ENCODE data around the gene SLC2A4. TPM values are rescaled to one million over a fixed set of nuclear protein-coding genes. Genes with fewer than 3 reads are reported as not detected.

SLC2A4 gene
- polyA plus RNA-seq, 3 donors, result not detected

GRCh38 chr17:7246779-7247178 is 34.7 kb upstream of the SLC2A4 start:
- H3K4me1 ChIP-seq (ENCODE audit: control insufficient read depth in 1 of 2, insufficient read depth in 2 of 2, low read length in 2 of 2), result peaks cover 28 to 34% of the 10 kb centered on the region in 2 donors
- H3K4me3 Mint-ChIP-seq, result no peak overlapping the region
- no peak for DNase-seq
- H3K27ac Mint-ChIP-seq, result peak overlapping the region in 3 of 7 donors; percentile 33 to 62 (median 61)
- no peak overlapping the region for H3K4me3 ChIP-seq (replicated peaks in 1 of 3; ENCODE audit: low read depth in 2 of 3, low read length in 3 of 3)
- peaks cover 32% of the 10 kb centered on the region for H3K4me1 Mint-ChIP-seq
- H3K27me3 ChIP-seq (ENCODE audit: control insufficient read depth in 2 of 2, insufficient read depth in 2 of 2, low read length in 2 of 2), result no peaks in the 10 kb centered on the region
- H3K79me2 ChIP-seq (ENCODE audit: insufficient read depth, low read length), result peaks cover 76% of the 10 kb centered on the region
- H2AFZ ChIP-seq (ENCODE audit: insufficient read depth, low read depth, low read length, poor library complexity, severe bottlenecking), result no peak overlapping the region
- H3K4me2 ChIP-seq (replicated peaks; ENCODE audit: extremely low read depth, low read length, poor library complexity, severe bottlenecking), result no peak overlapping the region
- peaks cover 24 to 40% of the 10 kb centered on the region in 2 donors for H3K36me3 Mint-ChIP-seq
- no peak overlapping the region for H3K27ac ChIP-seq (ENCODE audit: low read depth in 1 of 2, low read length in 2 of 2)
- TF ChIP-seq CTCF (IDR thresholded peaks at IDR 0.05), result no peak
- H4K20me1 ChIP-seq (ENCODE audit: insufficient read depth, low read length), result peaks cover 5% of the 10 kb centered on the region
- intact Hi-C loops (cut with micrococcal nuclease), result no loop called here
- H3K9me3 Mint-ChIP-seq, result peaks cover 0 to 4% (median 0%) of the 10 kb centered on the region in 7 donors
- H3K27me3 Mint-ChIP-seq (ENCODE audit: low read depth in 3 of 3), result no peaks in the 10 kb centered on the region
- H3K9me3 ChIP-seq (replicated peaks in 1 of 2; ENCODE audit: control insufficient read depth in 1 of 2, insufficient read depth in 1 of 2, low read length in 2 of 2), result no peaks in the 10 kb centered on the region
- peaks cover 30% of the 10 kb centered on the region in 2 donors for H3K36me3 ChIP-seq (replicated peaks in 1 of 2; ENCODE audit: control insufficient read depth in 1 of 2, insufficient read depth in 2 of 2, low read length in 2 of 2)
- no peak overlapping the region for H3K9ac ChIP-seq (ENCODE audit: insufficient read depth, low read length, poor library complexity, severe bottlenecking)
- 100% methylated on average over 1 of the region's 5 CpGs for WGBS (ENCODE audit: insufficient coverage)

GRCh38 chr17:7248796-7249195 is 32.7 kb upstream of the SLC2A4 start:
- Mint-ChIP-seq H3K27ac (peak overlapping the region in 3 of 7 donors; percentile 4 to 95 (median 46)), H3K4me1 (peaks cover 35% of the 10 kb centered on the region), H3K36me3 (peaks cover 26 to 40% of the 10 kb centered on the region in 2 donors), H3K27me3 (ENCODE audit: low read depth in 3 of 3) (no peaks in the 10 kb centered on the region), H3K9me3 (no peaks in the 10 kb centered on the region), H3K4me3 (no peak overlapping the region)
- Histone ChIP-seq H3K9me3 (replicated peaks in 1 of 2; ENCODE audit: control insufficient read depth in 1 of 2, insufficient read depth in 1 of 2, low read length in 2 of 2) (no peaks in the 10 kb centered on the region), H3K27me3 (ENCODE audit: control insufficient read depth in 2 of 2, insufficient read depth in 2 of 2, low read length in 2 of 2) (no peaks in the 10 kb centered on the region), H3K9ac (ENCODE audit: insufficient read depth, low read length, poor library complexity, severe bottlenecking) (no peak overlapping the region), H3K4me2 (replicated peaks; ENCODE audit: extremely low read depth, low read length, poor library complexity, severe bottlenecking) (no peak overlapping the region), H3K4me1 (ENCODE audit: control insufficient read depth in 1 of 2, insufficient read depth in 2 of 2, low read length in 2 of 2) (peaks cover 31 to 36% of the 10 kb centered on the region in 2 donors), H3K36me3 (replicated peaks in 1 of 2; ENCODE audit: control insufficient read depth in 1 of 2, insufficient read depth in 2 of 2, low read length in 2 of 2) (peaks cover 28 to 30% of the 10 kb centered on the region in 2 donors), H3K4me3 (replicated peaks in 1 of 3; ENCODE audit: low read depth in 2 of 3, low read length in 3 of 3) (no peak overlapping the region), H4K20me1 (ENCODE audit: insufficient read depth, low read length) (peaks cover 5% of the 10 kb centered on the region), H2AFZ (ENCODE audit: insufficient read depth, low read depth, low read length, poor library complexity, severe bottlenecking) (no peak overlapping the region), H3K27ac (ENCODE audit: low read depth in 1 of 2, low read length in 2 of 2) (peak overlapping the region in 1 of 2 donors; percentile 9), H3K79me2 (ENCODE audit: insufficient read depth, low read length) (peaks cover 75% of the 10 kb centered on the region)
- WGBS (ENCODE audit: insufficient coverage), result 90% methylated on average over 2 of the region's 4 CpGs
- intact Hi-C loops (cut with micrococcal nuclease), result no loop called here
- no peak for DNase-seq
- TF ChIP-seq CTCF (IDR thresholded peaks at IDR 0.05), result no peak
